Activated CD4-positive, alpha-beta T cell treated with anti-CD3 and anti-CD28 coated beads, Interleukin-2, amount 50 U/mL, for 48 hours (primary cell): Measurements from ENCODE around the gene PRKN.
"Not testable (repeated sequence)": the region's sequence is repeated elsewhere in the genome, so short reads cannot be mapped to it uniquely, and the experiment has no call there.

Source experiments
- DNase-seq, 2 experiments: peaks; one replicate each; pipeline ENCODE4 v3.0.0-alpha.2; 2020

The PRKN gene

GRCh38 chr6:161315246-161315917 is 1412.2 kb downstream of the PRKN start:
- DNase-seq = not testable (repeated sequence)

DNA sequence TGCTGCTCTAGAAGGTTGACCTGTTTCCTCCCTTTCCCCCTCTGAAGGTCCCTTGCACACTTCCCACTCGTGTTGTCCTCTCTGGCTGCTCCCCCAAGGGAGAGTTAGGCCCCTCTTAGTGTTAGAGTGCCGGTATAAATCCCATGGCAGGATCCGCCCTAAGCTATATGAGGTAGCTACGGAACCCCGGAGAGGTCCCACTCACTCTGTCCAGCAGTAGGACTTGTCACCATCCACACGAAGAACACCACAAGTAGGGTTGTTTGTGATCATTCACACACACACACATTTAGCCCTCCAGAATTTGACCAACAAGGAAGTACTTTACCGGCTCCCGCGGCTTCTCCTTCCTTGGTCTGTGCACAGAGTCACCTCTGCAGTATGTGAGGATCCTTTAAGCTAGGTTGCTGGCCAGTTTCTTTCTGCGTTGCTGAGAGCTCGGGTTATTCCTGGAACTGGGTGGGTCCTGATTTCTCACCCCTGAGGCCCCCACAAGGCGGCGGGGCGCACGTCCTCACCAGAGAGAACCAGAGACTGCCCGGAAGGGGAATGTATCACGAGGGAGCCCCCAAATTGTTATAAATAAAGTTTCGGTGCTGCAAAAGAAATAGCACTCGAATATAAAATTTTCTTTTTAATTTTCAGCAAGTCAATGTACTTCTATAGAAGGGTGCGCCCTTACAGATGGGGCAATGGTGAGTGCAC is 1412.9 kb downstream of the PRKN start:
- not testable (repeated sequence) for DNase-seq

DNA sequence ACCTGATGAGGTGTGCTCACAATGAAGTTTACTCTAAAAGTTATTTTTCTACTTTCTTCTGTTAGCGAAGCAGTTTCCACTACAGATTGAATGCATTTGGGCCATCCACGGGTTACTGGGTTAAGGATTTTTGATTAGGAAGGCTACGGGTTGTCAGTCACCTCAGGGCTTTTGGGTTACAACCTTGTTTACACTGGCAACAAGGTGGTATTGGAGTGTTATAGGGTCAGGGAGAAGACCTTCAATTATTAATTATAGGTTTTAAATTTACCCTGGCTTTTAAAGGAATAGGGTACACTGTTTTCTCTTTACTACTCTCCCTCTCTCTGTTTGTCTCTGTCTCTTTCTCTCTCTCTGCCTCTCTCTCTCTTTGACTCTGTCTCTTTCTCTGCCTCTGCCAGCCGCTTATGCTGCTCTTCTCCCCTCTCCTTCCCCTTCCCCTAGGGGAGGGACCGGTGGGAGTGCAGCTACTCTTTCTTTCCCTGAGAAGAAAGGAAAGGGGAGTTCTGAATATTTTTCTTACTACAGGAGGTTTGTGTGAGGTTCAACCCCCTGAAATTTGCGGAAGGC is 1413.5 kb downstream of the PRKN start:
- DNase-seq = no peak

- not testable (repeated sequence) for DNase-seq
Observed at GRCh38 chr6:161313475-161313874, 1414.1 kb downstream of the PRKN start.

DNA sequence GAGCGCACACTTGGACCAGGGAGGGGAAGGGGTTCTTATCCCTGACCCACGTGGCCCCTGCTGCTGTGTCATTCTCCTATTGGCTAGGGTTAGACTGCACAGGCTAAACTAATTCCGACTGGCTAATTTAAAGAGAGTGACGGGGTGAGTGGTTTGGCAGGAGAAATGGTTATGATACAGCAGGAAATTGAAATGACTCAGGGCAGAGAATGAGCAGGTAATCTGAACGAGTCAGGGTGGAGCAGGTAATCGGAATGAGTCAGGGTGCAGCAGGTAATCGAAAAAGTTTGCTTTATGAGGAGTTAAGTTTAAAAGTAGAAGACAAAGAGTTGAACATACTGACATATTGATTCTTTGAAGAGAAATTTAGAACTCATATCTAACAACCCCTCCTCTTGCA is 1417.8 kb downstream of the PRKN start:
- DNase-seq = not testable (repeated sequence)

DNA sequence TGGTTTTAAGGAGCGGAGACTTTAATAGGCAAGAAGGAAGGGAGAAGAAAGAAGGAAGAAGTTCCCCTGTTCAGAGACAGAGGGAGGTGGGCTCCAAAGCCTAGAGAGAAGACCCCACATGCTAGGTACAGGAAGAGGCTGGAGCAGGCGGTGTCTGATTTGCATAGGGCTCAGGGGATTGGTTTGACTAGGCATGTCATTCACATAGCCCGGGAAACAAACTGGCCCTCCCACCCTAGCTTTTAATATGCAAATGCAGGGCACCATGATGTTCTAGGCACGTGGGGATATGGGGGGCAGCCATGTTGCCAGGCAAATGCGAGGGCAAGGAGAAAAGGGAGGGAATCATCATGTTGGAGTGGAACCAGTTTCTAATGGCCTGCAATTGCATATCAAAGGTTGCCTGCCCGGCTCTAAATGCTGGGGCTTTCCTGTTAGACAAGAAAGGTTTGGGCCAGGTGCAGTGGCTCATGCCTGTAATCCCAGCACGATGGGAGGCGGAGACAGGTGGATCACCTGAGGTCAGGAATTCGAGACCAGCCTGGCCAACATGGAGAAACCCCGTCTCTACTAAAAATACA is 1419.4 kb downstream of the PRKN start:
- no peak for DNase-seq

GRCh38 chr6:161305860-161306259 is 1421.7 kb downstream of the PRKN start:
- no peak for DNase-seq

DNA sequence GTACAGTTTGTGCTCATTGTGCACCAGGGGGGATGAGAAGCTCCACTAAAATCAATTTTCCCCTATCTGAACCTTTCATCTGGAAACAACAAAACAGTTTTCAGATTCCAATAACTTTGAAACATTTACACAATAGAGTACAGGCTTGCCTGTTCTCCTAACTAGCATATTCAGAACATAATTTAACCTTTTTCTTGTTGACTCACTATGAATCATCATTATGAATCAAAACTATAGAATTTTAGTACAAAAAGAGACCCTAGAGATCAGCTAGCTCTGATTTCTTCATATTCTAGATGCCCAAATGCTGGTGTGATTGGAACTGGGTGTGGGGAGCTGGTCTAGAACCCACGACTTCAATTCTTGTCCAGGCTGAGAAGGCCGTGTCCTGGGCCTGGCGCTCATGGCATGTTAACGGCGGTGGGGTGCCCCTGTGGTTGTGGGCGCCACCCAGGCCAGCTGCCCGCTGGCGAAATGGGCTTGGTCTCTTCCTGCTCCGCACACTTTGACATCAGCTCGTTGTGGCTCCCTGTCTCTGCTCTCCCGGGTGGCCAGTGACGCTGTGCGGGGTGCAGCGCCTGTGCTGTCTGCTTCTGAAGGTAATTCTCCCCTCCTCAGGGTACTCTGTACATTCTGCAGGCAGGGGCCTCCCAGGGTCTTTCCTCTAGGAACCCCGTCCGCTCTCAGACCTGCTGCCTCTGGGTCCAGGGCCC is 1423.8 kb downstream of the PRKN start:
- no peak for DNase-seq

GRCh38 chr6:161302949-161303348 is 1424.6 kb downstream of the PRKN start:
- DNase-seq = no peak

- no peak for DNase-seq
Observed at GRCh38 chr6:161301338-161301737, 1426.2 kb downstream of the PRKN start.

- DNase-seq = no peak
Observed at GRCh38 chr6:161300823-161301222, 1426.7 kb downstream of the PRKN start.

- no peak for DNase-seq
Observed at GRCh38 chr6:161299726-161300125, 1427.8 kb downstream of the PRKN start.
